GM23248 (cell line): ENCODE data around the gene TELO2. TPM values are rescaled to one million over a fixed set of nuclear protein-coding genes. Genes with fewer than 3 reads are reported as not detected.

ENCODE experiments used
- DNase-seq: peaks from one replicate; pipeline ENCODE4 v3.0.0-alpha.2; 2015
- H2AFZ ChIP-seq: fragments of 200-600 bp; sonication (generic); 2 replicates; pipeline ENCODE4 v1.6.1; 2016; ENCODE audit warnings: antibody characterized with exemption
- H3F3A ChIP-seq: fragments of 200-600 bp; sonication (generic); 2 replicates; pipeline ENCODE4 v1.6.1; 2016; ENCODE audit warnings: mild to moderate bottlenecking, antibody characterized with exemption, mixed run types; ENCODE audit not compliant: insufficient read depth
- H3K27ac ChIP-seq: fragments of 200-600 bp; sonication (generic); 2 replicates; pipeline ENCODE4 v1.5.1; 2016; ENCODE audit warnings: mild to moderate bottlenecking
- H3K27me3 ChIP-seq: fragments of 200-600 bp; sonication (generic); replicated peaks from 2 replicates; pipeline ENCODE4 v1.6.1; 2016; ENCODE audit warnings: mild to moderate bottlenecking; ENCODE audit not compliant: insufficient read depth
- H3K36me3 ChIP-seq: fragments of 200-600 bp; sonication (generic); 2 replicates; pipeline ENCODE4 v1.6.1; 2016; ENCODE audit warnings: low read depth, mild to moderate bottlenecking
- H3K4me1 ChIP-seq: fragments of 200-600 bp; sonication (generic); 2 replicates; pipeline ENCODE4 v1.6.1; 2016; ENCODE audit warnings: mild to moderate bottlenecking; ENCODE audit not compliant: insufficient read depth
- H3K4me2 ChIP-seq: fragments of 200-600 bp; sonication (generic); one replicate; pipeline ENCODE4 v1.6.1; 2016; ENCODE audit warnings: mild to moderate bottlenecking; ENCODE audit not compliant: unreplicated experiment
- H3K4me3 ChIP-seq: fragments of 200-600 bp; sonication (generic); 2 replicates; pipeline ENCODE4 v1.5.1; 2016; ENCODE audit warnings: mild to moderate bottlenecking
- H3K79me2 ChIP-seq: fragments of 200-600 bp; sonication (generic); 2 replicates; pipeline ENCODE4 v1.6.1; 2016; ENCODE audit warnings: mild to moderate bottlenecking; ENCODE audit not compliant: insufficient read depth
- H3K9ac ChIP-seq: fragments of 200-600 bp; sonication (generic); 2 replicates; pipeline ENCODE4 v1.6.1; 2016; ENCODE audit warnings: mild to moderate bottlenecking
- H3K9me2 ChIP-seq: fragments of 200-600 bp; sonication (generic); 2 replicates; pipeline ENCODE4 v1.6.1; 2016; ENCODE audit warnings: mixed run types, mild to moderate bottlenecking, moderate library complexity; ENCODE audit not compliant: insufficient read depth
- H3K9me3 ChIP-seq: fragments of 200-600 bp; sonication (generic); one replicate; pipeline ENCODE4 v1.6.1; 2017; ENCODE audit warnings: low read depth
- H4K20me1 ChIP-seq: fragments of 200-600 bp; sonication (generic); 2 replicates; pipeline ENCODE4 v1.6.0; 2016; ENCODE audit not compliant: insufficient read depth
- EZH2 ChIP-seq: fragments of 200-600 bp; sonication (generic); IDR thresholded peaks from 2 replicates; pipeline ENCODE4 v1.6.1; 2018; ENCODE audit warnings: antibody characterized with exemption, mild to moderate bottlenecking; ENCODE audit not compliant: insufficient read depth, poor library complexity, severe bottlenecking
- EZH2phosphoT487 ChIP-seq: fragments of 200-600 bp; sonication (generic); IDR thresholded peaks from 2 replicates; pipeline ENCODE4 v1.6.1; 2018; ENCODE audit warnings: antibody characterized with exemption, moderate library complexity, mild to moderate bottlenecking, low read depth; ENCODE audit not compliant: insufficient read depth
- WGBS, 2 experiments: methylation state at CpG; one replicate each; pipeline ENCODE4 v1.1.6; 2015 to 2017; ENCODE audit warnings: low lambda C conversion rate in 2 of 2, low coverage in 1 of 2; ENCODE audit errors: missing lambda C conversion rate in 2 of 2; 5-methylcytosine and 5-hydroxymethylcytosine counted together
- in situ Hi-C: fragments of 300-500 bp; cut with MboI; formaldehyde crosslinking; loops from 2 replicates; pipeline ENCODE4 v1.15.0; 2020
- polyA plus RNA-seq: library from polyadenylated mRNA; unstranded; fragments of >200 nt; fragmentation: Nextera tagmentation; extraction: Ambion mirVana; gene quantifications from 2 replicates; pipeline ENCODE4 v1.2.1, GENCODE V29; 2016
- total RNA-seq: library from RNA; depleted of rRNA; stranded (reverse); fragments of >200 nt; shearing (Covaris generic); gene quantifications from 2 replicates; pipeline ENCODE4 v1.2.3, GENCODE V29; 2014

The TELO2 gene
- total and polyA plus RNA-seq, 2 experiments from 2014 or later = 29.3 to 30.5 TPM

GRCh38 chr16:1518626-1519135, 25.5 kb downstream of the TELO2 start:
- Histone ChIP-seq H3K9ac (no peak overlapping the region), H3K36me3 (no peaks in the 10 kb centered on the region), H3K27me3 (no peaks in the 10 kb centered on the region), H2AFZ (no peak overlapping the region), H3K79me2 (no peaks in the 10 kb centered on the region), H3K9me3 (no peaks in the 10 kb centered on the region), H3K4me2 (no peak overlapping the region), H3K27ac (no peak overlapping the region), H3K9me2 (no peaks in the 10 kb centered on the region), H4K20me1 (no peaks in the 10 kb centered on the region), H3K4me1 (no peaks in the 10 kb centered on the region), H3K4me3 (no peak overlapping the region), H3F3A (no peaks in the 10 kb centered on the region)
- 94 to 97% methylated on average over 16 of the region's 16 CpGs for WGBS, 2 experiments
- TF ChIP-seq EZH2phosphoT487 (no peak), EZH2 (no peak)
- no peak for DNase-seq
- in situ Hi-C loops = no loop called here

GRCh38 chr16:1519831-1520230, 26.7 kb downstream of the TELO2 start:
- Histone ChIP-seq H3K9me2 (no peaks in the 10 kb centered on the region), H3K36me3 (no peaks in the 10 kb centered on the region), H3F3A (no peaks in the 10 kb centered on the region), H3K9ac (no peak overlapping the region), H3K79me2 (no peaks in the 10 kb centered on the region), H3K4me2 (no peak overlapping the region), H3K27ac (no peak overlapping the region), H3K4me3 (no peak overlapping the region), H3K27me3 (no peaks in the 10 kb centered on the region), H3K4me1 (no peaks in the 10 kb centered on the region), H3K9me3 (no peaks in the 10 kb centered on the region), H2AFZ (no peak overlapping the region), H4K20me1 (no peaks in the 10 kb centered on the region)
- TF ChIP-seq EZH2phosphoT487 (no peak), EZH2 (no peak)
- WGBS, 2 experiments = 89 to 90% methylated on average over 15 to 17 of the region's 17 CpGs
- DNase-seq = no peak
- in situ Hi-C loops = no loop called here

DNA sequence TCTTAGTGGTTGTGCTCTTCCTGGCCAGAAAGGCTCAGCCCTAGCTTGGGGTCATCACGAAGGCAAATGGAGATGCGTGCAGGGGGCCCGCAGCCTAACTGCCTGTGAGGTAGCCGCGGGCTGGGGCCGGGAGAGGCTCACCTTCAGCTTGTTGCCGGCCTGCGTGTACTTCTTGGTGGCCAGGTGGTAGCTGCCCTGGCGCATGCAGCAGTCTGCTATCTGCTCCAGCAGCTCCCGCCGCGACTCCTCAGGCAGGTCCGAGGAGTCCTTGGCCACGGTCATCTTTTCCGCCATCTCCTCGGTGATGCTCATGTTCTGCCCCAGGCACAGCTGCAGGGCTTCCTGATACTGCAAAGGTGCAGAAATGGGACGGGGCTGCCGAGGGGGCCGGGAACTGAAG, 27.3 kb downstream of the TELO2 start:
- no peaks in the 10 kb centered on the region for H3F3A ChIP-seq
- DNase-seq = no peak
- no peak overlapping the region for H3K9ac ChIP-seq
- H4K20me1 ChIP-seq = no peaks in the 10 kb centered on the region
- no peak overlapping the region for H3K27ac ChIP-seq
- no peaks in the 10 kb centered on the region for H3K27me3 ChIP-seq
- no peak overlapping the region for H2AFZ ChIP-seq
- H3K79me2 ChIP-seq = no peaks in the 10 kb centered on the region
- no peak overlapping the region for H3K4me3 ChIP-seq
- H3K36me3 ChIP-seq = no peaks in the 10 kb centered on the region
- 96 to 98% methylated on average over 19 of the region's 19 CpGs for WGBS, 2 experiments
- no peaks in the 10 kb centered on the region for H3K4me1 ChIP-seq
- no peaks in the 10 kb centered on the region for H3K9me3 ChIP-seq
- in situ Hi-C loops = no loop called here
- no peaks in the 10 kb centered on the region for H3K9me2 ChIP-seq
- H3K4me2 ChIP-seq = no peak overlapping the region
- TF ChIP-seq EZH2phosphoT487 = no peak
- no peak for TF ChIP-seq EZH2

GRCh38 chr16:1523581-1524245, 30.6 kb downstream of the TELO2 start:
- Histone ChIP-seq H3K4me3 (no peak overlapping the region), H2AFZ (no peak overlapping the region), H3K9me2 (no peaks in the 10 kb centered on the region), H3K27me3 (no peaks in the 10 kb centered on the region), H3K4me2 (no peak overlapping the region), H3F3A (no peaks in the 10 kb centered on the region), H3K36me3 (no peaks in the 10 kb centered on the region), H3K79me2 (no peaks in the 10 kb centered on the region), H3K9me3 (no peaks in the 10 kb centered on the region), H4K20me1 (no peaks in the 10 kb centered on the region), H3K4me1 (no peaks in the 10 kb centered on the region), H3K27ac (no peak overlapping the region), H3K9ac (no peak overlapping the region)
- WGBS, 2 experiments = 90 to 94% methylated on average over 23 to 30 of the region's 30 CpGs
- in situ Hi-C loops = no loop called here
- TF ChIP-seq EZH2 (no peak), EZH2phosphoT487 (no peak)
- DNase-seq = no peak

DNA sequence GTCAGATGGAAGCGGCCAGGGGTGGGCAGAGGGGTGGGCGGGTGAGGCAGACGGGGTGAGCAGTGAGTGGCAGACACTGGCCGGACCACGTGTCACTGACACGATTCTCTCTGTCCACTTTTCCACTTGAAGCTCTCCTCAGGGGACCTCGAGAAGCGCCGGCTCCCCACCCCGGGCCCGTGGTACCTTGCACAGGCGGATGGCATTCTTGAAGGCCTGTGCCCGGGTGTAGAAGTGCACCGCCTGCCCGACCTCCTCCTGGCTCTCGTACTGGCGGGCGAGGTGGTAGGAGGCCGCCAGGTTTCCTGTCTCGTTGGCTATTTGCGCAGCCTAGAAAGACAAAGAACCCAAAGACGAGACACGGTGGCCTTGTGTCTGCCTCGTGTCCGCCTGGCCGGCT, 31.2 kb downstream of the TELO2 start:
- no peak overlapping the region for H3K27ac ChIP-seq
- no peak overlapping the region for H2AFZ ChIP-seq
- H3K4me1 ChIP-seq = no peaks in the 10 kb centered on the region
- no peaks in the 10 kb centered on the region for H4K20me1 ChIP-seq
- H3K9ac ChIP-seq = no peak overlapping the region
- H3K79me2 ChIP-seq = no peaks in the 10 kb centered on the region
- H3F3A ChIP-seq = no peaks in the 10 kb centered on the region
- H3K36me3 ChIP-seq = no peaks in the 10 kb centered on the region
- DNase-seq = no peak
- H3K4me3 ChIP-seq = no peak overlapping the region
- H3K9me2 ChIP-seq = no peaks in the 10 kb centered on the region
- H3K27me3 ChIP-seq = no peaks in the 10 kb centered on the region
- no peaks in the 10 kb centered on the region for H3K9me3 ChIP-seq
- in situ Hi-C loops = no loop called here
- H3K4me2 ChIP-seq = no peak overlapping the region
- TF ChIP-seq EZH2 (no peak), EZH2phosphoT487 (no peak)
- WGBS, 2 experiments = 94 to 97% methylated on average over 20 to 26 of the region's 26 CpGs
